ENCODE data around the gene TOM1L2. TPM values are rescaled to one million over a fixed set of nuclear protein-coding genes. Genes with fewer than 3 reads are reported as not detected.
"Not testable (repeated sequence)": the region's sequence is repeated elsewhere in the genome, so short reads cannot be mapped to it uniquely, and the experiment has no call there.

TOM1L2 gene
- total RNA-seq, 3 donors from 2014 or later, result 32.3 to 39.1 (median 36.4) TPM

DNA sequence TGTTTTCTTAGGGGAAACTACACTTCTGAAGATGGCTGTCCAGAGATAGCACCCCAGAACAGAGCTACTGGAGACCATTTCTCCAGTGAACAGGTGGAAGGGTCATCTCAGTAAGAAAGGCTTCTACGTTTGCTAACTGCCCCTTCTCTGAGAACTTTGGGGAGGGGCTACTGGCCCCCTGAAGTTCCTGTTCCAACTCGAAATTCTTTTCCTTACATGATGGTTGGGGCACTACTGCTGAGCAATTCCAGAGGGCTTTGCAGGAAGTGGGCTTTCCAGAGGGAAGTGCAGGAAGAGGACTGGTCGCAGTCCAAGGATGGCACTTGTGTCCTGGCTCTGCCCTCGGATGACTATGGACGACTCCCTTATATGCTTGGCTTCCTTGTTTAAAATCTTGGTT is 31.2 kb downstream of the TOM1L2 start:
- Histone ChIP-seq H3K27me3 (no peaks in the 10 kb centered on the region), H3K4me1 (peaks cover 0 to 12% of the 10 kb centered on the region in 2 donors), H3K36me3 (no peaks in the 10 kb centered on the region), H3K27ac (no peak overlapping the region), H3K9me3 (no peaks in the 10 kb centered on the region), H3K4me3 (no peak overlapping the region)
- intact Hi-C loops (cut with DNase I; ENCODE audit: low total_unique reads), result no loop called here
- no peak for DNase-seq (ENCODE audit: low spot score in 2 of 2)
- TF ChIP-seq POLR2A (IDR thresholded peaks at IDR 0.05), result no peak
- no peak for TF ChIP-seq CTCF (IDR thresholded peaks at IDR 0.05)
- TF ChIP-seq POLR2AphosphoS5 (IDR thresholded peaks at IDR 0.05), result no peak

- intact Hi-C loops (cut with DNase I; ENCODE audit: low total_unique reads), result no loop called here
- Histone ChIP-seq H3K36me3 (no peaks in the 10 kb centered on the region), H3K27ac (no peak overlapping the region), H3K27me3 (no peaks in the 10 kb centered on the region), H3K4me1 (peaks cover 0 to 12% of the 10 kb centered on the region in 2 donors), H3K9me3 (no peaks in the 10 kb centered on the region), H3K4me3 (no peak overlapping the region)
- TF ChIP-seq POLR2A (IDR thresholded peaks at IDR 0.05), result no peak
- TF ChIP-seq CTCF (IDR thresholded peaks at IDR 0.05), result no peak
- TF ChIP-seq POLR2AphosphoS5 (IDR thresholded peaks at IDR 0.05), result no peak
- DNase-seq (ENCODE audit: low spot score in 2 of 2), result no peak
These were observed 31.7 kb downstream of the TOM1L2 start for GRCh38 chr17:17940441-17940911.

DNA sequence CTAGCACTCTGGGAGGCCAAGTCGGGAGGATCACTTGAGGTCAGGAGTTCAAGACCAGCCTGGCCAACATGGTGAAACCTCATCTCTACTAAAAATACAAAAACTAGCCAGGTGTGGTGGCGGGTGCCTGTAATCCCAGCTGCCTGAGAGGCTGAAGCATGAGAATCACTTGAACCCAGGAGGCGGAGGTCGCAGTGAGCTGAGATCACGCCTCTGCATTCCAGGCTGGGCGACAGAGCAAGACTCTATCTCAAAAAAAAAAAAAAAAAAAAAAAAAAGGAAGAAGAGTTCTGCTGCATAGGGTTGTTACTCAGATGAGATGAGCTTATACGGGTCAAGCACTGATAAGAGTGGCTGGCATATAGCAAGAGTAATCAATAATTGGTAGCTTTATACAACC is 32.3 kb downstream of the TOM1L2 start:
- H3K36me3 ChIP-seq; H3K9me3 ChIP-seq; DNase-seq (ENCODE audit: low spot score in 2 of 2); H3K4me3 ChIP-seq; H3K27ac ChIP-seq; H3K27me3 ChIP-seq; intact Hi-C loops (cut with DNase I; ENCODE audit: low total_unique reads): not testable (repeated sequence)
- peaks cover 0 to 12% of the 10 kb centered on the region in 2 donors for H3K4me1 ChIP-seq

DNA sequence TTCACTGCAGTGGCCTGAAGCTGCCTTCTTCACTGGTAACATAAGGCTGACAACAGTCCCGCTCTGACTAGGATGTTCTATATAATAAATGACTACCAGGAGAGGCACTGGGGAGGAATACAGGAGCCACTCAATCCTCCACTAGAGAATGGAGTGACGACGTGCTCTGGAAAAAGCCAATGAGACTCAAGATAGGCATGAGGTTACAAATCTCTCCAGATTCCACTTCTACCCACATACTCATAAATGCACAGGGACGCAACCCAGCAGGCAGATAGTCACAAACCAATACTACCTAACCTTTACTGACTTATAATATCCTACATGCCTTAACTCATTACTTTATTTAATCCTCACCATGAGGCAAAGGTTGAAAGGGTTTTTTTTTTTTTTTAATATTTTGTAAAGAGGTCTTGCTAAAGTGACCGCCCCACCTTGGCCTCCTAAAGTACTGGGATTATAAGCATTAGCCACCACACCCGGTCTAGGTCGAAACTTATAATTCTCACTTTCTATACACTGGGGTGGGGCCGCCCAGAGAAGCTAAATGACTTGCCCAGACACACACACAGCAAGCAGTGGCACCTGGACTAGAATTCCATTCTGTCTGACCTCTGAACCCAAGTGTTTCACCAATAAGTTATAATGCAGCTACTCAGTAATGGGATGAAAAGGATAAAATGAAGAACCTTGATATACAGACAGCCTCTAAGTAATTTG is 33.7 kb downstream of the TOM1L2 start:
- no peak for DNase-seq (ENCODE audit: low spot score in 2 of 2)
- Histone ChIP-seq H3K4me3 (no peak overlapping the region), H3K36me3 (no peaks in the 10 kb centered on the region), H3K4me1 (peaks cover 0 to 12% of the 10 kb centered on the region in 2 donors), H3K27ac (no peak overlapping the region), H3K9me3 (no peaks in the 10 kb centered on the region), H3K27me3 (no peaks in the 10 kb centered on the region)
- no peak for TF ChIP-seq POLR2A (IDR thresholded peaks at IDR 0.05)
- TF ChIP-seq CTCF (IDR thresholded peaks at IDR 0.05), result no peak
- no peak for TF ChIP-seq POLR2AphosphoS5 (IDR thresholded peaks at IDR 0.05)
- intact Hi-C loops (cut with DNase I; ENCODE audit: low total_unique reads), result no loop called here

GRCh38 chr17:17937958-17938357 is 34.2 kb downstream of the TOM1L2 start:
- no peaks in the 10 kb centered on the region for H3K27me3 ChIP-seq
- no peak for DNase-seq (ENCODE audit: low spot score in 2 of 2)

More at GRCh38 chr17:17937958-17938357, 34.2 kb downstream of the TOM1L2 start:
- Histone ChIP-seq H3K36me3 (no peaks in the 10 kb centered on the region), H3K9me3 (no peaks in the 10 kb centered on the region), H3K4me3 (no peak overlapping the region), H3K27ac (no peak overlapping the region), H3K4me1 (peaks cover 0 to 12% of the 10 kb centered on the region in 2 donors)
- intact Hi-C loops (cut with DNase I; ENCODE audit: low total_unique reads), result no loop called here
- no peak for TF ChIP-seq POLR2A (IDR thresholded peaks at IDR 0.05)
- TF ChIP-seq CTCF (IDR thresholded peaks at IDR 0.05), result no peak
- TF ChIP-seq POLR2AphosphoS5 (IDR thresholded peaks at IDR 0.05), result no peak

Data from breast epithelium (tissue), 4 donors.